Esophagus squamous epithelium (tissue), 5 donors: Measurements from ENCODE around the gene MYO19. TPM values are rescaled to one million over a fixed set of nuclear protein-coding genes. Genes with fewer than 3 reads are reported as not detected.
A peak's percentile ranks its signal among the peaks of the same experiment; 100 is the strongest.

Source experiments
- DNase-seq: peaks from one replicate; lab custom pipeline; 2025; lab: John Stamatoyannopoulos, UW
- H3K27ac ChIP-seq, 4 donors: fragments of 200-600 bp; sonication (generic); one replicate each; pipeline ENCODE4 v1.5.1; 2016 to 2019; ENCODE audit warnings: mild to moderate bottlenecking in 1 of 4
- H3K27me3 ChIP-seq, 4 donors: fragments of 200-600 bp; sonication (generic); 1 replicate in 3 of 4; 2 replicates in 1 of 4; pipeline versions ENCODE4 v1.5.1 to v1.6.0; 2017 to 2021; ENCODE audit warnings: antibody characterized with exemption in 1 of 4
- H3K36me3 ChIP-seq, 3 donors: fragments of 200-600 bp; sonication (generic); one replicate each; pipeline ENCODE4 v1.5.1; 2016 to 2019
- H3K4me1 ChIP-seq, 3 donors: fragments of 200-600 bp; sonication (generic); one replicate each; pipeline ENCODE4 v1.5.1; 2017 to 2019
- H3K4me3 ChIP-seq, 4 donors: fragments of 200-600 bp; sonication (generic); 1 replicate in 3 of 4; 2 replicates in 1 of 4; pipeline ENCODE4 v1.5.1; 2016 to 2019; ENCODE audit warnings: mild to moderate bottlenecking in 2 of 4, moderate library complexity in 1 of 4
- H3K9me3 ChIP-seq, 3 donors: fragments of 200-600 bp; sonication (generic); one replicate each; pipeline ENCODE4 v1.5.1; 2016 to 2019
- POLR2A ChIP-seq, 4 donors: fragments of 450-650 bp; IDR thresholded peaks; one replicate each; pipeline ENCODE4 v1.6.1; 2017; ENCODE audit warnings: antibody characterized with exemption in 4 of 4, mild to moderate bottlenecking in 4 of 4, moderate library complexity in 3 of 4
- WGBS, 2 donors: methylation state at CpG; one replicate each; pipeline ENCODE4 v1.1.5; 2018; 5-methylcytosine and 5-hydroxymethylcytosine counted together
- intact Hi-C: fragments of 100-400 bp; cut with DNase I; formaldehyde crosslinking; loops from one replicate; pipeline ENCODE4 v1.15.0; 2022
- total RNA-seq, 4 donors: library from RNA; depleted of rRNA; stranded (reverse); fragments of >200 nt; gene quantifications; one replicate each; pipeline ENCODE4 v1.1.0, GENCODE V29; 2016
- TF ChIP-seq, protein P1 (sequence below), 6 experiments: fragments of 450-650 bp in 4 of 6; fragments of 200-600 bp in 2 of 6; sonication (generic) in 2 of 6; IDR thresholded peaks; one replicate each; pipeline ENCODE4 v1.5.1; 2016 to 2019; ENCODE audit warnings: antibody characterized with exemption in 6 of 6, mild to moderate bottlenecking in 4 of 6, moderate library complexity in 4 of 6
- donor health status: DM: yes; HTN: yes; CAD: no.

The MYO19 gene
- total RNA-seq, 4 donors from 2014 or later: 46.4 to 124 (median 88.5) TPM

DNA sequence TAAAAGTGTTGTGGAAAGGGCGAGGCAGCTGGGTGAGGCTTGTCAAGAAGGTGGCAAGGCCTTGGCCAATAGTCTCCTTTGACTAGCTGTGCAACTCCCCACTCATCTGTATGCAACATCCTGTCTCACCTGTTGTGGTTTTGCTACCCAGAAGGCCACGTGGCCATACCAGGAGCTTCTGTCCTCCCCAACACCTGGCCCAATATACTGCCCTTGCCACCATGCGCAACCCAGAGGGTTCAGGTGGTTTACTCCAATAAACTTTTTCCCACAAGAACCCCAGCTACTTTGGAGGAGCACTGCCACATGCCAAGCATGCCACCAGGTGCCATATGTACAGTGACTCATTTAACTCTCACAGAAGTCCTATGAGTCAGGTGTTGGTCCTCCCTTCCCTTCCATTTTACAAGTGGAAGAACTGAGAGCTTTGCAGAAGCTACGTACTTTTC lies 10.2 kb downstream of the MYO19 start:
- peaks cover 11 to 100% (median 15%) of the 10 kb centered on the region in 3 donors for H3K36me3 ChIP-seq
- DNase-seq: no peak
- H3K9me3 ChIP-seq: no peaks in the 10 kb centered on the region
- H3K4me3 ChIP-seq: no peak overlapping the region
- intact Hi-C loops: no loop called here
- H3K4me1 ChIP-seq: no peaks in the 10 kb centered on the region
- 73 to 84% methylated on average over 4 of the region's 4 CpGs for whole genome bisulfite sequencing, 2 donors
- H3K27me3 ChIP-seq: no peaks in the 10 kb centered on the region
- H3K27ac ChIP-seq: no peak overlapping the region
- no peak for TF ChIP-seq POLR2A (IDR thresholded peaks at IDR 0.05)
- TF ChIP-seq, protein P1, sequence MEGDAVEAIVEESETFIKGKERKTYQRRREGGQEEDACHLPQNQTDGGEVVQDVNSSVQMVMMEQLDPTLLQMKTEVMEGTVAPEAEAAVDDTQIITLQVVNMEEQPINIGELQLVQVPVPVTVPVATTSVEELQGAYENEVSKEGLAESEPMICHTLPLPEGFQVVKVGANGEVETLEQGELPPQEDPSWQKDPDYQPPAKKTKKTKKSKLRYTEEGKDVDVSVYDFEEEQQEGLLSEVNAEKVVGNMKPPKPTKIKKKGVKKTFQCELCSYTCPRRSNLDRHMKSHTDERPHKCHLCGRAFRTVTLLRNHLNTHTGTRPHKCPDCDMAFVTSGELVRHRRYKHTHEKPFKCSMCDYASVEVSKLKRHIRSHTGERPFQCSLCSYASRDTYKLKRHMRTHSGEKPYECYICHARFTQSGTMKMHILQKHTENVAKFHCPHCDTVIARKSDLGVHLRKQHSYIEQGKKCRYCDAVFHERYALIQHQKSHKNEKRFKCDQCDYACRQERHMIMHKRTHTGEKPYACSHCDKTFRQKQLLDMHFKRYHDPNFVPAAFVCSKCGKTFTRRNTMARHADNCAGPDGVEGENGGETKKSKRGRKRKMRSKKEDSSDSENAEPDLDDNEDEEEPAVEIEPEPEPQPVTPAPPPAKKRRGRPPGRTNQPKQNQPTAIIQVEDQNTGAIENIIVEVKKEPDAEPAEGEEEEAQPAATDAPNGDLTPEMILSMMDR (IDR thresholded peaks at IDR 0.05): peak in 1 of 6 experiments; percentile 7

DNA sequence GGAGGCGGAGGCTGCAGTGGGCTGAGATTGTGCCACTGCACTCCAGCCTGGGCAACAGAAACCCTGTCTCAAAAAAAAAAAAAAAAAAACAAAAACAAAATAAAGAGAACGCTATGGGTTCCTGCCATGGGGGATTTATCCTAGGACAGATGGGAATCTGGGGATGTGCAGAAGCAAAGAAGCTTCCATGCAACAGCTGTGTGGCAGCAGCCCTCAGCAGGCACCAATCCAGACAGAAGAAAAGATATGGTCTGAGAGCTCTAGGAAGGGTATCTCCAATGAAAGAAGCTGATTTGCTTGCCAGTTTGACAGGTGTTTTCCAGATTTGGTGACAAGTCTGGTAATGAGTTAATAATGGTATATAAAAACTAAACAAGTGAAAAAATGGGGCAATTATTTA lies 11.6 kb downstream of the MYO19 start:
- H3K27me3 ChIP-seq: no peaks in the 10 kb centered on the region
- no peak for DNase-seq
- TF ChIP-seq, protein P1 (IDR thresholded peaks at IDR 0.05): no peak
- no peak for TF ChIP-seq POLR2A (IDR thresholded peaks at IDR 0.05)
- 73 to 94% methylated on average over 2 of the region's 2 CpGs for WGBS, 2 donors
- no peaks in the 10 kb centered on the region for H3K4me1 ChIP-seq
- intact Hi-C loops: no loop called here
- peaks cover 11 to 96% (median 15%) of the 10 kb centered on the region in 3 donors for H3K36me3 ChIP-seq
- H3K4me3 ChIP-seq: no peak overlapping the region
- no peak overlapping the region for H3K27ac ChIP-seq
- H3K9me3 ChIP-seq: no peaks in the 10 kb centered on the region

DNA sequence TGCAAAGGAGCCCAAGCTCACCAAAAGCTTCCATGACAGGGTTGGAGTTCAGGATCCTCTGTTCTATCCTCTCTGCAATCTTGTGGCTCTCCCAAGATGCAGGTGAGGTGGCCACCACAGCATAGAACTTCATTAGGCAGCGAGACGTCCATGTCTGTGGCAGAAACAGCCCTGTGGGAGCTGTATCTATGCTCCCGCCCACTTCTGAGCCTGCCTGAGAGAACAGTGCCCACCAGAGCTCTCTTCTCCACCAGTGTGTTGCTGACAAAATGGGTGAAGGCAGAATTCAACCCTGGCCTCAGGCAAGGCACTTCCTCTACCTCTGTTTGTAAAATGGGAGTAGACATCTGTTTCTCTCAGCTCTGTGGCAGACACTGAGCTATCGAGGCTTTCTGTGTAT lies 18.8 kb downstream of the MYO19 start:
- TF ChIP-seq POLR2A (IDR thresholded peaks at IDR 0.05): no peak
- TF ChIP-seq, protein P1 (IDR thresholded peaks at IDR 0.05): no peak
- Histone ChIP-seq H3K36me3 (peaks cover 0 to 93% (median 10%) of the 10 kb centered on the region in 3 donors), H3K27me3 (no peaks in the 10 kb centered on the region), H3K27ac (no peak overlapping the region), H3K4me1 (no peaks in the 10 kb centered on the region), H3K4me3 (no peak overlapping the region), H3K9me3 (no peaks in the 10 kb centered on the region)
- no peak for DNase-seq
- intact Hi-C loops: no loop called here
- WGBS, 2 donors: 84 to 85% methylated on average over 1 to 4 of the region's 4 CpGs

DNA sequence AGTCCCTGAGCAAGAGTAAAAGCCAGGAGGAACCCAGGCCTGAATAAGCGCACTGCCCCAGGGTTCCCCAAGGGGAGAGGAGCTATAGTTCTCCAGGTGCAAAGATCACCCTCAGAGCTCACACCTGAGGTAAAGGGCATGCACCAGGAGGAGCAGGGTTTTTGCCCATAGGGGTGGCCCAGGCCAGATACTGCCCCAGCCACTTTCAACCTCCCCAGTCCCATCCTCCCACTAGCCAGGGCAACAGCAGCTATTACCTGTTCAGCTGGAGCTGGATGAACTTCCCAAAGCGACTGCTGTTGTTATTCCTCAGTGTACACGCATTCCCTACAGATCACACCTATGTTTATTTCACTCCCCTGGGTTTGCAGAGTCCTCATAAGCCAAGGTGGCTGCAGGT lies 19.8 kb downstream of the MYO19 start:
- TF ChIP-seq, protein P1 (IDR thresholded peaks at IDR 0.05): no peak
- TF ChIP-seq POLR2A (IDR thresholded peaks at IDR 0.05): no peak
- Histone ChIP-seq H3K36me3 (peaks cover 0 to 93% (median 10%) of the 10 kb centered on the region in 3 donors), H3K27me3 (no peaks in the 10 kb centered on the region), H3K9me3 (no peaks in the 10 kb centered on the region), H3K4me3 (no peak overlapping the region), H3K27ac (no peak overlapping the region), H3K4me1 (no peaks in the 10 kb centered on the region)
- DNase-seq: no peak
- WGBS, 2 donors: 93 to 100% methylated on average over 2 to 3 of the region's 3 CpGs
- intact Hi-C loops: no loop called here

DNA sequence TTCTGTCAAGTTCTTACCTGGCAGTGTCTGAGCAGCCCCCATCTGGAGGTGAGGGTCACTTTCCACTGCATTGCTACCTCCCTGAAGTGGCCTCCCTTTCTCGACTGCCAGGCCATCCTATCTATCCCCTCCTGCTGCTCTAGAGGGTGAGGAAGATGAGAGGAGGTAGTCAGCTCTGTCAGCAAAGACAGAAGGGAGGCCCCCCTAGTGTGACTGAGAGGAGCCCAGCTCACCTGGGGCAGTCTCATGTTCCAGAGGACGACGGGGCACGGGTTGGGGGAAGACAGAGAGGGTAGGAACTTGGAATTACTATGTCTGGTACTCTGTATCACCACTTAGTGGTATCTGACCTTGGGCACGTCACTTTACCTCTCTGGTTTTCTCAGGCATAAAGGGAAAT lies 22.0 kb downstream of the MYO19 start:
- Histone ChIP-seq H3K4me1 (no peaks in the 10 kb centered on the region), H3K36me3 (peaks cover 0 to 96% (median 10%) of the 10 kb centered on the region in 3 donors), H3K27me3 (no peaks in the 10 kb centered on the region), H3K9me3 (no peaks in the 10 kb centered on the region), H3K27ac (no peak overlapping the region), H3K4me3 (no peak overlapping the region)
- no peak for DNase-seq
- 82 to 93% methylated on average over 2 to 4 of the region's 5 CpGs for WGBS, 2 donors
- no peak for TF ChIP-seq POLR2A (IDR thresholded peaks at IDR 0.05)
- TF ChIP-seq, protein P1 (IDR thresholded peaks at IDR 0.05): no peak
- intact Hi-C loops: no loop called here
